ENCODE results near the gene PJVK. TPM values are rescaled to one million over a fixed set of nuclear protein-coding genes. Genes with fewer than 3 reads are reported as not detected.
A peak's percentile ranks its signal among the peaks of the same experiment; 100 is the strongest.

Gene PJVK
- total and polyA plus RNA-seq, 2 of the 13 experiments (the other 11 are each of a cell fraction or from before 2014, with no cell fraction given): 1.2 to 2.6 TPM

DNA sequence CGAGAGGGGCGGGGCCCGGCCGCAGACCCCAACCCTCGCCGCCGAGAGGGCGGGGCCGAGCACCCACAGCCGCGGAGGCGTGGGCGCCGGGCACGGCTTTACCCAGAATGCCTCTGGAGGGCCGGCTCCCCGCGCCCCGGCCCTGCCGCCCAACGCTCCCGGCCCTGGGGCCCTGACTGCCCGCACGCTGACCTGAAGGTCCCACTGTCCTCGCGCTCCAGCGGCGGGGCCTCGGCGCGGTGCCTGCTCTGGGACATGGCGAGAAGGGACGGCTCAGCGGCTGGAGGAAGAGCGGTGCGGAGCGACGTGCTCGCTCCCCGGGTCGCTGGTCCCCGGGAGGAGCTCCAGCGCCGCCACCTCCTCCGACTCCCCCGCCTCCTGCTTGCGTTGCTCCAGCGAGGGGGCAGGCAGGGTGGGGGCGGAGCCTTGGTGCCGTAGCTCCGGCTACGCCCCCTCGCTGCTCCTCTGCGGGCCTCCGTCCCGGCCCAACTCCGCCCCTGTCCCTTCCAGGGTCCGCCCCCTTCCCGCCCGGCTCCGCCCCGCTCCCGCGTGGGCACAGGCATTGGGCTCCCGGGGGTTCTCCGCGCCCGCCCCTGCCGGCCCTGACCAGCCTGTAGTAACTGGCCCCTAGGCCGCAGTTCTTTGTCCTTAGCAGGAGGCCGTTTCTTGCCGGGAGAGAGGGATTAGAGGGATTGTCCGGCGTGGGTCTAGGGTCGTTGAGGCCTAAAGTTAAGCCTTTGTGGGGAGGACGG is at the start of gene PJVK, which contains the start of gene PRKRA (continued):
- no peak for TF ChIP-seq FOXM1 (CRISPR knock-in tag; IDR thresholded peaks at IDR 0.05)
- TF ChIP-seq FOXK1 (CRISPR knock-in tag; IDR thresholded peaks at IDR 0.05; ENCODE audit: borderline replicate concordance, low read depth): no peak; the same call in 1 of the 2 replicates
- TF ChIP-seq ZNF251 (CRISPR knock-in tag; IDR thresholded peaks at IDR 0.05): no peak
- TF ChIP-seq, protein P1, sequence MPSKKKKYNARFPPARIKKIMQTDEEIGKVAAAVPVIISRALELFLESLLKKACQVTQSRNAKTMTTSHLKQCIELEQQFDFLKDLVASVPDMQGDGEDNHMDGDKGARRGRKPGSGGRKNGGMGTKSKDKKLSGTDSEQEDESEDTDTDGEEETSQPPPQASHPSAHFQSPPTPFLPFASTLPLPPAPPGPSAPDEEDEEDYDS (CRISPR knock-in tag; IDR thresholded peaks at IDR 0.05): peak; percentile 90
- peak; percentile 93; the same call in 1 of the 2 replicates for TF ChIP-seq ZNF235 (CRISPR knock-in tag; IDR thresholded peaks at IDR 0.05; ENCODE audit: borderline replicate concordance)
- TF ChIP-seq, protein P2, sequence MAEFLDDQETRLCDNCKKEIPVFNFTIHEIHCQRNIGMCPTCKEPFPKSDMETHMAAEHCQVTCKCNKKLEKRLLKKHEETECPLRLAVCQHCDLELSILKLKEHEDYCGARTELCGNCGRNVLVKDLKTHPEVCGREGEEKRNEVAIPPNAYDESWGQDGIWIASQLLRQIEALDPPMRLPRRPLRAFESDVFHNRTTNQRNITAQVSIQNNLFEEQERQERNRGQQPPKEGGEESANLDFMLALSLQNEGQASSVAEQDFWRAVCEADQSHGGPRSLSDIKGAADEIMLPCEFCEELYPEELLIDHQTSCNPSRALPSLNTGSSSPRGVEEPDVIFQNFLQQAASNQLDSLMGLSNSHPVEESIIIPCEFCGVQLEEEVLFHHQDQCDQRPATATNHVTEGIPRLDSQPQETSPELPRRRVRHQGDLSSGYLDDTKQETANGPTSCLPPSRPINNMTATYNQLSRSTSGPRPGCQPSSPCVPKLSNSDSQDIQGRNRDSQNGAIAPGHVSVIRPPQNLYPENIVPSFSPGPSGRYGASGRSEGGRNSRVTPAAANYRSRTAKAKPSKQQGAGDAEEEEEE (CRISPR knock-in tag; IDR thresholded peaks at IDR 0.05; ENCODE audit: borderline replicate concordance): no peak
- TF ChIP-seq TCF7 (IDR thresholded peaks at IDR 0.05; ENCODE audit: low read depth): no peak
- TF ChIP-seq, protein P3, sequence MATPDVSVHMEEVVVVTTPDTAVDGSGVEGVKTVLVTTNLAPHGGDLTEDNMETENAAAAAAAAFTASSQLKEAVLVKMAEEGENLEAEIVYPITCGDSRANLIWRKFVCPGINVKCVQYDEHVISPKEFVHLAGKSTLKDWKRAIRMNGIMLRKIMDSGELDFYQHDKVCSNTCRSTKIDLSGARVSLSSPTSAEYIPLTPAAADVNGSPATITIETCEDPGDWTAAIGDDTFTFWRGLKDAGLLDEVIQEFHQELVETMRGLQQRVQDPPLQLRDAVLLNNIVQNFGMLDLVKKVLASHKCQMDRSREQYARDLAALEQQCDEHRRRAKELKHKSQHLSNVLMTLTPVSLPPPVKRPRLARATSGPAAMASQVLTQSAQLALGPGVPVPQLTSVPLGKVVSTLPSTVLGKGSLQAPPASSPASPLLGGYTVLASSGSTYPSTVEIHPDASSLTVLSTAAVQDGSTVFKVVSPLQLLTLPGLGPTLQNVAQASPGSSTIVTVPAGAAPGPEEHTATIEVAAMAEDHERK (CRISPR knock-in tag; IDR thresholded peaks at IDR 0.05; ENCODE audit: low read depth): no peak; the same call in 1 of the 2 replicates
- no peak for TF ChIP-seq CEBPG (CRISPR knock-in tag; IDR thresholded peaks at IDR 0.05)
- TF ChIP-seq, protein P4, sequence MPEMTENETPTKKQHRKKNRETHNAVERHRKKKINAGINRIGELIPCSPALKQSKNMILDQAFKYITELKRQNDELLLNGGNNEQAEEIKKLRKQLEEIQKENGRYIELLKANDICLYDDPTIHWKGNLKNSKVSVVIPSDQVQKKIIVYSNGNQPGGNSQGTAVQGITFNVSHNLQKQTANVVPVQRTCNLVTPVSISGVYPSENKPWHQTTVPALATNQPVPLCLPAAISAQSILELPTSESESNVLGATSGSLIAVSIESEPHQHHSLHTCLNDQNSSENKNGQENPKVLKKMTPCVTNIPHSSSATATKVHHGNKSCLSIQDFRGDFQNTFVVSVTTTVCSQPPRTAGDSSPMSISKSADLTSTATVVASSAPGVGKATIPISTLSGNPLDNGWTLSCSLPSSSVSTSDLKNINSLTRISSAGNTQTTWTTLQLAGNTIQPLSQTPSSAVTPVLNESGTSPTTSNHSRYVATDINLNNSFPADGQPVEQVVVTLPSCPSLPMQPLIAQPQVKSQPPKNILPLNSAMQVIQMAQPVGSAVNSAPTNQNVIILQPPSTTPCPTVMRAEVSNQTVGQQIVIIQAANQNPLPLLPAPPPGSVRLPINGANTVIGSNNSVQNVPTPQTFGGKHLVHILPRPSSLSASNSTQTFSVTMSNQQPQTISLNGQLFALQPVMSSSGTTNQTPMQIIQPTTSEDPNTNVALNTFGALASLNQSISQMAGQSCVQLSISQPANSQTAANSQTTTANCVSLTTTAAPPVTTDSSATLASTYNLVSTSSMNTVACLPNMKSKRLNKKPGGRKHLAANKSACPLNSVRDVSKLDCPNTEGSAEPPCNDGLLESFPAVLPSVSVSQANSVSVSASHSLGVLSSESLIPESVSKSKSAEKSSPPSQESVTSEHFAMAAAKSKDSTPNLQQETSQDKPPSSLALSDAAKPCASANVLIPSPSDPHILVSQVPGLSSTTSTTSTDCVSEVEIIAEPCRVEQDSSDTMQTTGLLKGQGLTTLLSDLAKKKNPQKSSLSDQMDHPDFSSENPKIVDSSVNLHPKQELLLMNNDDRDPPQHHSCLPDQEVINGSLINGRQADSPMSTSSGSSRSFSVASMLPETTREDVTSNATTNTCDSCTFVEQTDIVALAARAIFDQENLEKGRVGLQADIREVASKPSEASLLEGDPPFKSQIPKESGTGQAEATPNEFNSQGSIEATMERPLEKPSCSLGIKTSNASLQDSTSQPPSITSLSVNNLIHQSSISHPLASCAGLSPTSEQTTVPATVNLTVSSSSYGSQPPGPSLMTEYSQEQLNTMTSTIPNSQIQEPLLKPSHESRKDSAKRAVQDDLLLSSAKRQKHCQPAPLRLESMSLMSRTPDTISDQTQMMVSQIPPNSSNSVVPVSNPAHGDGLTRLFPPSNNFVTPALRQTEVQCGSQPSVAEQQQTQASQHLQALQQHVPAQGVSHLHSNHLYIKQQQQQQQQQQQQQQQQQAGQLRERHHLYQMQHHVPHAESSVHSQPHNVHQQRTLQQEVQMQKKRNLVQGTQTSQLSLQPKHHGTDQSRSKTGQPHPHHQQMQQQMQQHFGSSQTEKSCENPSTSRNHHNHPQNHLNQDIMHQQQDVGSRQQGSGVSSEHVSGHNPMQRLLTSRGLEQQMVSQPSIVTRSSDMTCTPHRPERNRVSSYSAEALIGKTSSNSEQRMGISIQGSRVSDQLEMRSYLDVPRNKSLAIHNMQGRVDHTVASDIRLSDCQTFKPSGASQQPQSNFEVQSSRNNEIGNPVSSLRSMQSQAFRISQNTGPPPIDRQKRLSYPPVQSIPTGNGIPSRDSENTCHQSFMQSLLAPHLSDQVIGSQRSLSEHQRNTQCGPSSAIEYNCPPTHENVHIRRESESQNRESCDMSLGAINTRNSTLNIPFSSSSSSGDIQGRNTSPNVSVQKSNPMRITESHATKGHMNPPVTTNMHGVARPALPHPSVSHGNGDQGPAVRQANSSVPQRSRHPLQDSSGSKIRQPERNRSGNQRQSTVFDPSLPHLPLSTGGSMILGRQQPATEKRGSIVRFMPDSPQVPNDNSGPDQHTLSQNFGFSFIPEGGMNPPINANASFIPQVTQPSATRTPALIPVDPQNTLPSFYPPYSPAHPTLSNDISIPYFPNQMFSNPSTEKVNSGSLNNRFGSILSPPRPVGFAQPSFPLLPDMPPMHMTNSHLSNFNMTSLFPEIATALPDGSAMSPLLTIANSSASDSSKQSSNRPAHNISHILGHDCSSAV (CRISPR knock-in tag; IDR thresholded peaks at IDR 0.05; ENCODE audit: borderline replicate concordance): no peak
- TF ChIP-seq NFIC (IDR thresholded peaks at IDR 0.05; ENCODE audit: low read length): no peak
- peak; percentile 81 for TF ChIP-seq RXRA (CRISPR knock-in tag; IDR thresholded peaks at IDR 0.05)
- no peak for TF ChIP-seq ZBTB1 (CRISPR knock-in tag; IDR thresholded peaks at IDR 0.05; ENCODE audit: borderline replicate concordance)
- 0 out of 2 replicates have a peak, but pooled peaks have one; percentile 33 for TF ChIP-seq AHR (CRISPR knock-in tag; IDR thresholded peaks at IDR 0.05)
- TF ChIP-seq MIER3 (CRISPR knock-in tag; IDR thresholded peaks at IDR 0.05; ENCODE audit: borderline replicate concordance): peak; percentile 78; the same call in 1 of the 2 replicates
